ENCODE results near the gene SCAMP2.

GRCh38 chr15:74896316-74896715, 23.2 kb upstream of the SCAMP2 start:
- TF ChIP-seq CREB1 (CRISPR knock-in tag; IDR thresholded peaks at IDR 0.05; ENCODE audit: low read depth): no peak
- no peak for TF ChIP-seq EZH2 (IDR thresholded peaks at IDR 0.05; ENCODE audit: low read depth, unreplicated experiment)
- TF ChIP-seq, protein P1, sequence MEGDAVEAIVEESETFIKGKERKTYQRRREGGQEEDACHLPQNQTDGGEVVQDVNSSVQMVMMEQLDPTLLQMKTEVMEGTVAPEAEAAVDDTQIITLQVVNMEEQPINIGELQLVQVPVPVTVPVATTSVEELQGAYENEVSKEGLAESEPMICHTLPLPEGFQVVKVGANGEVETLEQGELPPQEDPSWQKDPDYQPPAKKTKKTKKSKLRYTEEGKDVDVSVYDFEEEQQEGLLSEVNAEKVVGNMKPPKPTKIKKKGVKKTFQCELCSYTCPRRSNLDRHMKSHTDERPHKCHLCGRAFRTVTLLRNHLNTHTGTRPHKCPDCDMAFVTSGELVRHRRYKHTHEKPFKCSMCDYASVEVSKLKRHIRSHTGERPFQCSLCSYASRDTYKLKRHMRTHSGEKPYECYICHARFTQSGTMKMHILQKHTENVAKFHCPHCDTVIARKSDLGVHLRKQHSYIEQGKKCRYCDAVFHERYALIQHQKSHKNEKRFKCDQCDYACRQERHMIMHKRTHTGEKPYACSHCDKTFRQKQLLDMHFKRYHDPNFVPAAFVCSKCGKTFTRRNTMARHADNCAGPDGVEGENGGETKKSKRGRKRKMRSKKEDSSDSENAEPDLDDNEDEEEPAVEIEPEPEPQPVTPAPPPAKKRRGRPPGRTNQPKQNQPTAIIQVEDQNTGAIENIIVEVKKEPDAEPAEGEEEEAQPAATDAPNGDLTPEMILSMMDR (conservative IDR thresholded peaks at IDR 0.05; ENCODE audit: low read depth in 2 of 2): no peak

Measured in GM23338 (cell line).